HAP-1 (cell line): ENCODE measurements around the gene TOMM7.

Experiments
- DNase-seq, 2 experiments: peaks; one replicate each; pipeline ENCODE4 v3.0.0-alpha.2; 2016 to 2020; ENCODE audit warnings: low spot score in 2 of 2
- H3K27me3 ChIP-seq: fragments of 250-450 bp; sonication (Bioruptor Pico); 2 replicates; pipeline ENCODE4 v1.5.1; 2020; ENCODE audit warnings: low read depth, mild to moderate bottlenecking, moderate library complexity
- H3K36me3 ChIP-seq: fragments of 250-450 bp; sonication (Bioruptor Pico); replicated peaks from 2 replicates; pipeline ENCODE4 v1.5.1; 2020; ENCODE audit warnings: mild to moderate bottlenecking
- H3K4me1 ChIP-seq: fragments of 250-450 bp; sonication (Bioruptor Pico); 2 replicates; pipeline ENCODE4 v1.5.1; 2020; ENCODE audit warnings: mild to moderate bottlenecking
- H3K4me3 ChIP-seq: fragments of 250-450 bp; sonication (Bioruptor Pico); 2 replicates; pipeline ENCODE4 v1.5.1; 2020; ENCODE audit warnings: mild to moderate bottlenecking, moderate library complexity
- H3K9me3 ChIP-seq: fragments of 250-450 bp; sonication (Bioruptor Pico); 2 replicates; pipeline ENCODE4 v1.5.1; 2020; ENCODE audit warnings: mild to moderate bottlenecking, moderate library complexity
- in situ Hi-C: fragments of 300-500 bp; cut with MboI; formaldehyde crosslinking; loops from 3 replicates; pipeline ENCODE4 v1.14.3; 2020; ENCODE audit warnings: low sequenced_read_pairs, inconsistent platforms, mixed read lengths

TOMM7 gene

DNA sequence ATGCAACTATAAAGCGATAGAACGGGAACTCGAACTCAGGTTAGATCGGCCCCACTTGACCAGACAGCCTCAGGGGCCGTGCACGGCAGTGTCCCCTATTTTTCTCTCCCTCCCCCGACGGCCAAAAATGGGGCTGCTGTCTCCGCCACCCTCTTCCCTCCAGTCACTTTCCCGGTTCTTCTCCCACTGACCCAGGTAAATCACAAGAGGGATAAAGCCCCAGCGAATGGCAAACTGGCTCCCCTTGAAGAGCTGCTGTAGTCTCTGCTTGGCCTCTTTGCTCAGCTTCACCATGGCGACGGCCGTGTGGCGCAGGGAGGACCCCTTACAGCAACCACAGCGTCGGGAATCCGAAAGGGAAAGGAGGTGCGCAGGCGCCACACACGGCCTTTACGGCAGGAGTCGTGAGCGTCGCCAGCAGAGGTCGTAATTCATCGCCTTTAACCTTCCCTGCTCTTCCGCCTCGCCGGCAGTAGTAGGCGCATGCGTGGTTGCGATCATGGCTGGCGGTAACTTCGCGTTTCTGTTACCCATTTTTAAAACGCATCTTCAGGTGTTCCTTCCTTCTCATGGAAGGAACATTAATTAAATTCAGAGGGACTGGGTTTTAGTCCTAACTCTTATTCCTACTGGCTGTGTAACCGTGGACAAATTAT, at the start of gene TOMM7:
TOMM7 (minus strand) TSS at position 364 of the 656 bp plus-strand sequence; CDS start at position 294, 70 bp downstream.
- in situ Hi-C loops: no loop called here
- Histone ChIP-seq H3K27me3 (no peaks in the 10 kb centered on the region), H3K36me3 (peaks cover 3% of the 10 kb centered on the region), H3K4me3 (peak within 1 kb of the TSS; percentile 79), H3K9me3 (no peaks in the 10 kb centered on the region), H3K4me1 (peaks cover 18% of the 10 kb centered on the region)
- DNase-seq: peak; percentile 94 to 96

DNA sequence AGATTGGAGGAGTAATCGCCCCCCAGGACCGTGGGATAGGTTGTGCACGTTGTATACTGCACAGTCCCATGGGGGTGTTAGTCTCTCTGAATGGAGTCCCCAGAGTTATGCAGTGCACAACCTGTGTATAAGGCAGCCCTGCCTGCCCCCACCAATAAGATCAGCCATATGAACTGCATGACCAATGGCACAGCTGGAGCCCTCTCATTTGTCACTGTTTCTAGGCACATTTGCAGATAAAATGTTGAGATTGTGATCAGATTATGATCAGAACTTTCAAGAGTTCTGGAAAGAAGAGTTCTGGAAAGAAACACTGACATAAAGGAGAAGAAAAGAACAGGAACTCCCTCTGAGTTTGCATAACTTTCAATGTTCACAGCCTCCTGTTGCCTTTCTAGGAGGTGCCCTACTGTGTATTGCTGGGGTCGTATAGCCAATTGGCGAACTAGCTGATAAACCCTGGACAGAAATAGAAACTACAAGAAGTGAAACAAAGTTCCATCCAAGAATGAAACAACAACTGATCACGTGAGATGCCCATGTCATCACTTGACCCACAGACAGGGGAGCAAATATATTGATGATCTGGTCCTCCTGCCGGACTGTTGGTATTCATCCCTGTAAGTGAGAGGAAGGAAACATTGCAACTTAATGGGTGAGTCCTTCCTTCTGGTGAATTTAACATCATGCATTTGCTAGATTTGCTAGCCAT, 49.6 kb upstream of the TOMM7 start:
- in situ Hi-C loops: no loop called here
- no peak for DNase-seq
- no peaks in the 10 kb centered on the region for H3K9me3 ChIP-seq

DNA sequence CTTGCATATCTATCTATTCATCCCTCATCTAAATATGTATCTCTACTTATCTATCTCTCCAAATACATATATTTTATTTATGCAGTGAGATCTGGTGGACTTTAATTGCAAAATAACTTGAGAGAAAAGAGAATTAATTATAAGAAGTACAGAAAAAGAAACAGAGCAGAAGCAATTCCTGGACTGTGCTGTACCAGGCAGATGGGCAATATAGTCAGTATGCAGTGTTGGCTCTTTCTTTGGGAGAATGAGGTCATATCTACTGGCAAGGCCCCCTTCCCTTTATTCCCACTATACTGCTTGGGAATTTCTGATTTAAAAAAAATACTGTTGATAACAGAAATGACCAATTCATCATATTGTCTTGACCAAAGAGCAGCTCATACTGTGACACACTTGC, 49.0 kb upstream of the TOMM7 start:
- no peaks in the 10 kb centered on the region for H3K9me3 ChIP-seq
- no peaks in the 10 kb centered on the region for H3K27me3 ChIP-seq
- DNase-seq: no peak
- no peaks in the 10 kb centered on the region for H3K36me3 ChIP-seq
- peaks cover 11% of the 10 kb centered on the region for H3K4me1 ChIP-seq
- no peak overlapping the region for H3K4me3 ChIP-seq
- in situ Hi-C loops: no loop called here

More for the DNA sequence above, 49.6 kb upstream of the TOMM7 start:
- Histone ChIP-seq H3K27me3 (no peaks in the 10 kb centered on the region), H3K4me3 (no peak overlapping the region), H3K36me3 (no peaks in the 10 kb centered on the region), H3K4me1 (peaks cover 13% of the 10 kb centered on the region)

DNA sequence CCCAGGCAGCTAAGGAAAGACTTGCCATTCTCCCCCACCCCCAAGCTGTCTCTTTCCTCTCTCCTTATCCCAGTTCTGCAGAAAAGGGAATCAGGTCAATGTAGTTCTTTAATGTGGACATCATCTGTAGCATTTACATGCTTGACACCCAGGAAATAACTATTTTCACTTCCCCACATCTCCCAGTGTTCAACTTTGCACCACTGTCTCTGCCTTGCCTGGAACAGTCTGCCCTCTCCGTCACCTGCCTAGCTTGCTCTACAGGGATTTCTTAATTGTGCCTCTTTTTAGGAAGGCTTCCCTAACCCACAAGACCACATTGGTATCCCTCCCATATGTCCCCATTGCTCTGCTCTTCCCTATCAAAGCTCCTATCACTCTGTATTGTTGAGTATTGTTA, 45.9 kb upstream of the TOMM7 start:
- Histone ChIP-seq H3K9me3 (no peaks in the 10 kb centered on the region), H3K4me1 (no peaks in the 10 kb centered on the region), H3K4me3 (no peak overlapping the region), H3K36me3 (no peaks in the 10 kb centered on the region; the same call in 1 of the 2 replicates), H3K27me3 (no peaks in the 10 kb centered on the region)
- in situ Hi-C loops: loop anchor here (10.0 kb wide), 1 partner anchor 304 kb away; no protein-coding TSS in a partner anchor
- no peak for DNase-seq

DNA sequence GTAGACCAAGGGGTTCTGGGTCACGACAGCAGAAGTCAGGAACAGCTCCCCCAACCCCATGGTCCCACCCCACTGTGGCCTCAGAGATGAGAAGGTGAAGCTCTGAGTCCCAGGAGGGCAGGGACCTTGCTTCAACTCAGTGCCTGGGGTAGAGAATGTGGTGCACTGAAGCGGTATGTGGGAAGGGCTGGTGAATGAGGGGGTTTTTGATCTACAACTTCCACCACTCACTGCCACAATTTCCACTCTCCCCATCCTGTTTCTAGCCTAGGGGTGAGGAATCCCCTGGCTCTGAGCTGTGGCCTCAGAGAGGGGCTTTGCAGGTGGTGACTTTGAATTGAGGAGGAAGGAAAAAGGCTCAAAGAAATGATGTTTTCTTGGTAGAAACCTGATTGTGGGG, 44.9 kb upstream of the TOMM7 start:
- no peaks in the 10 kb centered on the region; the same call in 1 of the 2 replicates for H3K36me3 ChIP-seq
- no peak overlapping the region for H3K4me3 ChIP-seq
- H3K27me3 ChIP-seq: no peaks in the 10 kb centered on the region
- H3K4me1 ChIP-seq: no peaks in the 10 kb centered on the region
- DNase-seq: no peak
- no peaks in the 10 kb centered on the region for H3K9me3 ChIP-seq
- in situ Hi-C loops: loop anchor here (10.0 kb wide), 1 partner anchor 303 kb away; no protein-coding TSS in a partner anchor

DNA sequence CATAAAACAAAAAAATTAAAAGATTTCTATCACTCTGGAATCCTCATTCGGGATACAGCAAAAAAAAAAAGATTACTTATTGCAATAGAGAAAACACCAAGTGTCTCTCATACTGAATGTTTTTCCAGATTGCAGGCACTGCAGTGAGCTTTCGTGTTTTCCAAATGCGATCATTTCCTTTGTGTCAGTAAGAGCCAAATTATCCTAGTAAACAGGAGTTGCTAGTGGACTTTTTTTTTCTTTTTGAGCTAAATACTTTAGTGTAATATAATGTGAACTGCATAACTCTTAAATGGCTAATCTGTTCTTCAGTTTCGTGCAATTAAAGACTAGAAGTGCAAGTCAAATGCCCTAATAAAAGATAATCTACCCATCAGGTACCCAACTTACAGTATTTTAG, 44.4 kb upstream of the TOMM7 start:
- Histone ChIP-seq H3K27me3 (no peaks in the 10 kb centered on the region), H3K9me3 (no peaks in the 10 kb centered on the region), H3K36me3 (no peaks in the 10 kb centered on the region; the same call in 1 of the 2 replicates), H3K4me3 (no peak overlapping the region), H3K4me1 (no peaks in the 10 kb centered on the region)
- no peak for DNase-seq
- in situ Hi-C loops: loop anchor here (10.0 kb wide), 1 partner anchor 302 kb away; no protein-coding TSS in a partner anchor

DNA sequence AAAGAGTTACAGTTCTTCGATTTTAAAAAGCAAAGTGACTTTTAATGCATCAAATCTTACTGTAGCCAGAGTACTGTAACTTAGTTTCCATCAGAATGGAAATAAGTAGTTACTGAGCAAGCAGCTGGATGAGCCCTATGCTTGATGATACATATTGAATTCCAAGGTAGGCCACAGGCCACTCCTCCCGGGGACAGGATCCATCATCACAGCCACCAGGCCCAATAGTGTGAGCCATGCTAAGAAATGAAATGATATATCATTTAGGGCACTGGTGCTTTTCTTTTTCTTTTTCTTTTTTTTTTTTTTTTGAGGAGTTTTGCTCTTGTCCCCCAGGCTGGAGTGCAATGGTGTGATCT, 42.9 kb upstream of the TOMM7 start:
- in situ Hi-C loops: loop anchor here (10.0 kb wide), 1 partner anchor 301 kb away; no protein-coding TSS in a partner anchor
- Histone ChIP-seq H3K4me3 (no peak overlapping the region), H3K36me3 (peaks cover 11% of the 10 kb centered on the region), H3K27me3 (no peaks in the 10 kb centered on the region), H3K4me1 (no peaks in the 10 kb centered on the region), H3K9me3 (no peaks in the 10 kb centered on the region)
- DNase-seq: no peak

DNA sequence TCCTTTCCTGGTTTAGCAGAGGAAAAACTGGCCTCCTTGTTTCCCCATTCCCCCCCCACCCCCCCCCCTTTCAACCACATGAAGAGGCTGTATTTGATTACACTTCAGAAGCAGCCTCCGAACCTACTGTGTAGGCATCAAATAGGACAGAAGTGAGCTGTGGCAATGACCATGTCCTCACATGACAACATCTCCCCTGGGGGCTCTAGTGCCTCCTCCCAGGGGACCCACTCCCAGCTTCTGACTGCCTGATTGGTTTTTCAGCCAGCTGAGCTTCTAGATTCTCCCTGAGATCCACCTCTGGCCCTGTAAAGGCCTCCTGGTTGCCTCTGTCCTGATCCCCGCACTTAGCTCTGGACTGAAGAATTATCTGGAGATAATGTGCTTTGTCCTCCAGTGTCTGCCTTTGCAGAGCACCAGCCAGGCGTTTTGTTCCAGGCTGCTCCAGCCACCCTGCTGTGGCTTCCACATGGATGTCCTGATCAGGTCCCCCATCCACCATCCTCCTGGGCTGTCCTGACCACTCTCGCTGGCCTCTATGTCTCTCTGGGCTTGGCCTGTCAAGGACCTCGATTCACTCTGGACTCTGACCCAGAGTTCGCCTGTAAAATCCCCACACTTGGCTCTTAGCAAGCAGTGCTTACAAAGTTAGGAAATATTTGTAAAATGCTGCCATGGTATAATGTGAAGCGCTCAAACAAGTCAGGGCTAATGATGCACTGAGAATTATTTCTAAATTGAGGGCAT, 42.4 kb upstream of the TOMM7 start:
- DNase-seq: peak in 1 of 2 experiments; percentile 48
- in situ Hi-C loops: loop anchor here (10.0 kb wide), 1 partner anchor 300 kb away; no protein-coding TSS in a partner anchor
- Histone ChIP-seq H3K4me1 (no peaks in the 10 kb centered on the region; the same call in 1 of the 2 replicates), H3K4me3 (no peak overlapping the region), H3K9me3 (no peaks in the 10 kb centered on the region), H3K36me3 (peaks cover 17% of the 10 kb centered on the region), H3K27me3 (no peaks in the 10 kb centered on the region)

DNA sequence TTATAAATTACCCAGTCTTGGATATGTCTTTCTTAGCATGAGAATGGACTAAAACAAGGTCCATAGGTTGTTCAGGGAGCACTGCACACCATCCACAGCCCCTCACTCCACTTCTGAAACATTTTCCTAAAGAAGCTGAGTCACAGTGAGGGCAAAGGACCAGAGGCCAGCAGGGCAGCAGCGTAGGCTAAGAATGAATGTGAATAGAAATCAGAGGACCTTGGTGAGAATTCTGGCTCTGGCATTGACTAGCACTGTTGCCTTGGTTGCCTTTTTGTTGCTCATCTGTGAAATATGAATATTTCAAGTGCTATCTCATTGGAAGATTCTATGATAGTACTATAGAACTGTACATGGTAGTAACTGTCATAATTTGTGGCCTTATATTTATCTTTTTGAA, 41.7 kb upstream of the TOMM7 start:
- DNase-seq: no peak
- in situ Hi-C loops: loop anchor here (10.0 kb wide), 1 partner anchor 300 kb away; no protein-coding TSS in a partner anchor
- Histone ChIP-seq H3K4me3 (no peak overlapping the region), H3K36me3 (peaks cover 24% of the 10 kb centered on the region), H3K4me1 (peaks cover 7% of the 10 kb centered on the region), H3K27me3 (no peaks in the 10 kb centered on the region), H3K9me3 (no peaks in the 10 kb centered on the region)

DNA sequence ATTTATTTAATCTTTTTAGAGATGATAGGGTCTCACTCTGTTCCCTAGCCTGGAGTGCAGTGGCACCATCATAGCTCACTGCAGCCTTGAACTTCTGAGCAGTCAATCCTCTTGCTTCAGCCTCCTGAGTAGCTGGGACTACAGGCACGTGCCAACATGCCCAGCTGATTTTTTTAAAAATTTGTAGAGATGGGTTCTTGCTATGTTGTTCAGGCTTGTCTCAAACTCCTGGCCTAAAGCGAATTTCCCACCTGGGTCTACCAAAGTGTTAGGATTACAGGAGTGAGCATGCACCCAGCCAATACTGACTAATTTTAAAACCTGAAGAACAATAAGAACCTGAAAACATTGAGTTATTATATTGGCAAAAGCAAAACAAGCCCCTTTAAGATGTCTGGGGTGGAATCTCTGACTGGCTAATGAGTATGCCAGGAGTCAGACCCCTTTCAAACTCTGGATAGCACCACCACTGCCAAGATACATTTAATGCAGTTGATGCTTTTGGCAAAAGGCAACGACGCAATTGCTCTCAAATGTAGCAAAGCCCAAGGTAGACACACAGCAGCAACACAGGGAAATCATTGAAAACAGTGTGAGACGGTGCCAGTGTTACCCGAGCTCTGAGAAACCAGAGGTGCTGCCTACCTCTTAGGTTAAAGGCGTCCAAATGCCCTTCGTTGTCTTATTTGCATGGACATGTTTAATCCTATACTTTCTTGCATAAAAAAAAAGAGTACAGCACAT, 40.7 kb upstream of the TOMM7 start:
- peaks cover 8% of the 10 kb centered on the region for H3K4me1 ChIP-seq
- in situ Hi-C loops: loop anchor here (10.0 kb wide), 1 partner anchor 299 kb away; no protein-coding TSS in a partner anchor
- no peaks in the 10 kb centered on the region for H3K27me3 ChIP-seq
- no peak overlapping the region for H3K4me3 ChIP-seq
- H3K36me3 ChIP-seq: peaks cover 34% of the 10 kb centered on the region
- no peak for DNase-seq
- no peaks in the 10 kb centered on the region for H3K9me3 ChIP-seq

DNA sequence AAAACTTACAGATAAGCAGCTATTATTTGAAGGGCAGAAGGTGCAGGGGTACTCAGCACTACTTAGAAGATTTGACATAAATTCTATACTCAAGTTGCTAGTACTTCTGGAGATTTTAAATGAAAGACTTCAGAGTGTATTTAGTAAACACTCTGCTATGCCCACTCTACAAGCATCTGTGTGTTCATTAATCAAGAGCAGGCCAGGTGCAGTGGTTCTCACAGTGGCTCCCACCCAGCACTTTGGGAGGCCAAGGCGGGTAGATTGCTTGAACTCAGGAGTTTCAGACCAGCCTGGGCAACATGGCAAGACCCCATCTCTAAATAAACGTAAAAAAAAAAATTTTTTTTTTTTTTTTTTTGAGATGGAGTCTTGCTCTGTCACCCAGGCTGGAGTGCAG, 38.9 kb upstream of the TOMM7 start:
- in situ Hi-C loops: loop anchor here (10.0 kb wide), 1 partner anchor 297 kb away; no protein-coding TSS in a partner anchor
- no peak for DNase-seq

DNA sequence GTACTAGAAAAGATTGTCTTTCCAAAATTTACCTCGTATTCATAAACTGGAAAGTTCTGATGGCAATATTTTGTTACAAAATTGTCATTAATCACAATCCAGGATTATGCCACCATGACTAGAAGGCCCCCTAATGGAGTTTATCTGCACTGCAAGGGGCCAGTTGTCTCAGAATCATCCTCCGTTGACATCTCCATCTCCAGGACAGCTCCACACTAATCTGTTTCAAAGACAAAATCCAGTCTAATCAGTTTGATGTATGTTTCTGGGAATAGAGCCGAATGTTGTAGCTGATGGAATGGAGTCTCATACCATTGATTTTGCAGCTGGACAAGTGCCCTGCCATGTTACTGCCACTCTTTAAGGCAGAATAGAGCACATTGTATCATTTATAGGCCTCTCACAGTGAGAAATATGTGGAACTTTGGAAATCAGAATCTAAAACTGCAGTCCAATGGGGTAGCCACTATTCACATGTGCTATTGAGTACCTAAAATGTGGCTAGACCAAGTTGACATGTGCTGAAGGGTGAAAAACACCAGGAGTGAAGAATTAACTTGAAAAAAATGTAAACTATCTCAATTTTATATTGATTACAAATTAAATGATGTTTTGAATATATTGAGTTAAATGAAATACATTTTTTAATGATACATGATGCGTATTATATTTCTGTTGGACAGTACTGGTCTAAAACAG, 38.3 kb upstream of the TOMM7 start:
- DNase-seq: peak; percentile 44 to 68
- in situ Hi-C loops: loop anchor here (10.0 kb wide), 1 partner anchor 296 kb away; no protein-coding TSS in a partner anchor
- Histone ChIP-seq H3K4me1 (peaks cover 21% of the 10 kb centered on the region), H3K4me3 (no peak overlapping the region), H3K9me3 (no peaks in the 10 kb centered on the region), H3K27me3 (no peaks in the 10 kb centered on the region), H3K36me3 (peaks cover 58% of the 10 kb centered on the region)

More for the DNA sequence above, 38.9 kb upstream of the TOMM7 start:
- Histone ChIP-seq H3K4me1 (peaks cover 14% of the 10 kb centered on the region), H3K36me3 (peaks cover 52% of the 10 kb centered on the region), H3K4me3 (no peak overlapping the region), H3K27me3 (no peaks in the 10 kb centered on the region), H3K9me3 (no peaks in the 10 kb centered on the region)
